ENCODE data around the gene TUBA8.

- TF ChIP-seq CTCF (IDR thresholded peaks at IDR 0.05) (no peak), EP300 (IDR thresholded peaks at IDR 0.05) (no peak), POLR2A (IDR thresholded peaks at IDR 0.05; ENCODE audit: low read depth) (no peak)
These were observed 29.2 kb upstream of the TUBA8 start for GRCh38 chr22:18081416-18081815.

All from esophagus muscularis mucosa (tissue), 4 donors.